ENCODE results near the gene ZMYND10. TPM values are rescaled to one million over a fixed set of nuclear protein-coding genes. Genes with fewer than 3 reads are reported as not detected.
A peak's percentile ranks its signal among the peaks of the same experiment; 100 is the strongest.

Gene ZMYND10
- total RNA-seq, 1 donor from 2014 or later, result 1.1 TPM

- Mint-ChIP-seq H3K9me3 (ENCODE audit: low read depth) (no peaks in the 10 kb centered on the region), H3K36me3 (ENCODE audit: low read depth) (peaks cover 4% of the 10 kb centered on the region), H3K4me3 (ENCODE audit: unreplicated experiment) (no peak overlapping the region), H3K27me3 (ENCODE audit: low read depth) (no peaks in the 10 kb centered on the region), H3K4me1 (ENCODE audit: low read depth) (peaks cover 47% of the 10 kb centered on the region), H3K27ac (ENCODE audit: unreplicated experiment) (no peak overlapping the region)
- no peak for TF ChIP-seq CTCF (IDR thresholded peaks at IDR 0.05)
- no peak for DNase-seq (ENCODE audit: low spot score)
Observed at GRCh38 chr3:50331364-50331907, 14.1 kb downstream of the ZMYND10 start.

- peaks cover 4% of the 10 kb centered on the region for H3K36me3 Mint-ChIP-seq (ENCODE audit: low read depth)
- no peak overlapping the region for H3K27ac Mint-ChIP-seq (ENCODE audit: unreplicated experiment)
- no peaks in the 10 kb centered on the region for H3K27me3 Mint-ChIP-seq (ENCODE audit: low read depth)
- no peaks in the 10 kb centered on the region for H3K9me3 Mint-ChIP-seq (ENCODE audit: low read depth)
- no peak overlapping the region for H3K4me3 Mint-ChIP-seq (ENCODE audit: unreplicated experiment)
- peaks cover 36% of the 10 kb centered on the region for H3K4me1 Mint-ChIP-seq (ENCODE audit: low read depth)
- DNase-seq (ENCODE audit: low spot score), result no peak
- no peak for TF ChIP-seq CTCF (IDR thresholded peaks at IDR 0.05)
Observed at GRCh38 chr3:50330330-50330729, 15.2 kb downstream of the ZMYND10 start.

- Mint-ChIP-seq H3K4me1 (ENCODE audit: low read depth) (peaks cover 22% of the 10 kb centered on the region), H3K36me3 (ENCODE audit: low read depth) (peaks cover 4% of the 10 kb centered on the region), H3K9me3 (ENCODE audit: low read depth) (no peaks in the 10 kb centered on the region), H3K4me3 (ENCODE audit: unreplicated experiment) (peak within 1 kb of the TSS; percentile 86), H3K27ac (ENCODE audit: unreplicated experiment) (peak within 1 kb of the TSS; percentile 93), H3K27me3 (ENCODE audit: low read depth) (no peaks in the 10 kb centered on the region)
- no peak for DNase-seq (ENCODE audit: low spot score)
- TF ChIP-seq CTCF (IDR thresholded peaks at IDR 0.05), result no peak
Observed at GRCh38 chr3:50327943-50328691, 17.4 kb downstream of the ZMYND10 start, which contains the start of gene TUSC2. Gene TUSC2, minus strand, starts transcription at chr3:50328223. Its CDS starts 124 bp downstream, at chr3:50328099.

- peak overlapping the region; percentile 36 for H3K27ac Mint-ChIP-seq (ENCODE audit: unreplicated experiment)
- H3K9me3 Mint-ChIP-seq (ENCODE audit: low read depth), result no peaks in the 10 kb centered on the region
- H3K4me1 Mint-ChIP-seq (ENCODE audit: low read depth), result peaks cover 30% of the 10 kb centered on the region
- peak overlapping the region; percentile 86 for H3K4me3 Mint-ChIP-seq (ENCODE audit: unreplicated experiment)
- no peak for DNase-seq (ENCODE audit: low spot score)
- peaks cover 3% of the 10 kb centered on the region for H3K36me3 Mint-ChIP-seq (ENCODE audit: low read depth)
- no peak for TF ChIP-seq CTCF (IDR thresholded peaks at IDR 0.05)
- no peaks in the 10 kb centered on the region for H3K27me3 Mint-ChIP-seq (ENCODE audit: low read depth)
Observed at GRCh38 chr3:50327129-50327528, 18.4 kb downstream of the ZMYND10 start.

GRCh38 chr3:50326182-50326541, 19.4 kb downstream of the ZMYND10 start:
- Mint-ChIP-seq H3K36me3 (ENCODE audit: low read depth) (peaks cover 3% of the 10 kb centered on the region), H3K4me3 (ENCODE audit: unreplicated experiment) (no peak overlapping the region), H3K27me3 (ENCODE audit: low read depth) (no peaks in the 10 kb centered on the region), H3K9me3 (ENCODE audit: low read depth) (no peaks in the 10 kb centered on the region), H3K27ac (ENCODE audit: unreplicated experiment) (no peak overlapping the region), H3K4me1 (ENCODE audit: low read depth) (peaks cover 30% of the 10 kb centered on the region)
- no peak for TF ChIP-seq CTCF (IDR thresholded peaks at IDR 0.05)
- DNase-seq (ENCODE audit: low spot score), result no peak

Measured in chondrocyte (in vitro differentiated cells).